ENCODE data around the gene DHDDS. TPM values are rescaled to one million over a fixed set of nuclear protein-coding genes. Genes with fewer than 3 reads are reported as not detected.

The DHDDS gene
- total RNA-seq, 1 donor from 2014 or later: 87.2 TPM

- Histone ChIP-seq H3K27me3 (ENCODE audit: insufficient read depth, low read length) (no peaks in the 10 kb centered on the region), H3K9me3 (ENCODE audit: insufficient read depth, low read depth, low read length) (no peaks in the 10 kb centered on the region), H3K4me2 (ENCODE audit: low read length) (peak overlapping the region; percentile 97), H4K20me1 (ENCODE audit: insufficient read depth, low read length) (peaks cover 68% of the 10 kb centered on the region), H3K4me3 (ENCODE audit: insufficient read depth, low read depth, low read length) (peak overlapping the region; percentile 60), H3K79me2 (ENCODE audit: insufficient read depth, low read length) (peaks cover 20% of the 10 kb centered on the region), H3K4me1 (ENCODE audit: insufficient read depth, low read length) (peaks cover 22% of the 10 kb centered on the region), H3K27ac (ENCODE audit: low read depth, low read length) (no peak overlapping the region), H3K36me3 (ENCODE audit: insufficient read depth, low read length) (peaks cover 37% of the 10 kb centered on the region), H3K9ac (ENCODE audit: low read length) (peak overlapping the region; percentile 97), H2AFZ (ENCODE audit: low read depth, low read length) (no peak overlapping the region)
- Mint-ChIP-seq H3K27me3 (ENCODE audit: low read depth, unreplicated experiment) (no peaks in the 10 kb centered on the region), H3K27ac (ENCODE audit: unreplicated experiment) (no peak overlapping the region), H3K4me3 (ENCODE audit: unreplicated experiment) (peak overlapping the region; percentile 87), H3K4me1 (ENCODE audit: low read depth, unreplicated experiment) (peaks cover 7% of the 10 kb centered on the region), H3K36me3 (ENCODE audit: low read depth, unreplicated experiment) (peaks cover 9% of the 10 kb centered on the region), H3K9me3 (ENCODE audit: unreplicated experiment) (no peaks in the 10 kb centered on the region)
- peak; percentile 57 for DNase-seq (ENCODE audit: low read depth)
- FAIRE-seq: no peak
- no peak for TF ChIP-seq CTCF (IDR thresholded peaks at IDR 0.05; ENCODE audit: insufficient read depth, low read depth, low read length)
- no peak for TF ChIP-seq EZH2 (IDR thresholded peaks at IDR 0.05; ENCODE audit: insufficient read depth, low read length)
Measured at GRCh38 chr1:26471498-26472319, 39.6 kb downstream of the DHDDS start.

- H3K4me3 ChIP-seq (ENCODE audit: insufficient read depth, low read depth, low read length): peak within 1 kb of the TSS; percentile 87
- FAIRE-seq: no peak
- peaks cover 20% of the 10 kb centered on the region for H3K79me2 ChIP-seq (ENCODE audit: insufficient read depth, low read length)
- H3K27me3 ChIP-seq (ENCODE audit: insufficient read depth, low read length): no peaks in the 10 kb centered on the region
- Mint-ChIP-seq H3K4me1 (ENCODE audit: low read depth, unreplicated experiment) (peaks cover 7% of the 10 kb centered on the region), H3K27ac (ENCODE audit: unreplicated experiment) (peak within 1 kb of the TSS; percentile 93), H3K4me3 (ENCODE audit: unreplicated experiment) (peak within 1 kb of the TSS; percentile 92), H3K36me3 (ENCODE audit: low read depth, unreplicated experiment) (peaks cover 6% of the 10 kb centered on the region), H3K9me3 (ENCODE audit: unreplicated experiment) (no peaks in the 10 kb centered on the region), H3K27me3 (ENCODE audit: low read depth, unreplicated experiment) (no peaks in the 10 kb centered on the region)
- peaks cover 67% of the 10 kb centered on the region for H4K20me1 ChIP-seq (ENCODE audit: insufficient read depth, low read length)
- H3K9ac ChIP-seq (ENCODE audit: low read length): peak within 1 kb of the TSS; percentile 97
- TF ChIP-seq EZH2 (IDR thresholded peaks at IDR 0.05; ENCODE audit: insufficient read depth, low read length): no peak
- no peak for TF ChIP-seq CTCF (IDR thresholded peaks at IDR 0.05; ENCODE audit: insufficient read depth, low read depth, low read length)
- H3K27ac ChIP-seq (ENCODE audit: low read depth, low read length): peak within 1 kb of the TSS; percentile 95
- H3K4me1 ChIP-seq (ENCODE audit: insufficient read depth, low read length): peaks cover 22% of the 10 kb centered on the region
- no peaks in the 10 kb centered on the region for H3K9me3 ChIP-seq (ENCODE audit: insufficient read depth, low read depth, low read length)
- peak within 1 kb of the TSS; percentile 53 for H2AFZ ChIP-seq (ENCODE audit: low read depth, low read length)
- H3K36me3 ChIP-seq (ENCODE audit: insufficient read depth, low read length): peaks cover 36% of the 10 kb centered on the region
- peak; percentile 57 for DNase-seq (ENCODE audit: low read depth)
- peak within 1 kb of the TSS; percentile 97 for H3K4me2 ChIP-seq (ENCODE audit: low read length)
Measured at GRCh38 chr1:26472320-26472900, 40.3 kb downstream of the DHDDS start, which contains the start of gene HMGN2. TSS of gene HMGN2 (plus strand) at chr1:26472440. CDS start at chr1:26472613, 173 bp downstream.

Data from astrocyte (in vitro differentiated cells and primary cell).